Measurements from ENCODE around the gene VPS13A.

DNA sequence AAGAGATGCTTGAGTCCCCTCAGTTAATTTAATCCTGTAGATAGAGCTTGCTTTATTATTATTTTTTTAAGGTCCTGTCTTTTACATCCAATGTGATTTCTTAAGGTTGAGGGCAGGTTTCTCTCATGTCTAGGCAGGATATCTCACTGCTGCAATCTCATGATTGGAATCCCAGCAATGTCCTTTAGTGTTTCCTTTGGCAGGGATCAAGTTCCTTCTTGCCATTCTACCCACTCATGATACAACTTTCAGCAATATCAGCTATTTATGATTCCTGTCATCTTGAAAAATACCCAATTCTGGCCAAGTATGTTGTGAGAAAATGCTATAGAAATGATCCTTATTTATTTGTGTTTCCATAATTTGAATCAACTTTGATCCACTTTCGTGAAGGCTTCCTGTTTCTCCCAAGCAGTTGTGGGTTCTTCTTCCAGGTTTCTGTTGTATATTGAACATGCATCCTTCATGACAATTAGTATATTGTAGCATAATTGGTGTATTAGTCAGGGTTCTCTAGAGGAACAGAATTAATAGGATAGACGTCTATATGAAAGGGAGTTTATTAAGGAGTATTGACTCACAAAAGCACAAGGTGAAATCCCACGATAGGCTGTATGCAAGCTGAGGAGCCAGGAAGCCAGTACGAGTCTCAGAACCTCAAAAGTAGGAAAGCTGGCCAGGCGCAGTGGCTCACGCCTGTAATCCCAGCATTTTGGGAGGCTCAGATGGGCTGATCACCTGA, 18.4 kb upstream of the VPS13A start:
- TF ChIP-seq CTCF (conservative IDR thresholded peaks at IDR 0.05; ENCODE audit: low read length) (no peak), EZH2phosphoT487 (IDR thresholded peaks at IDR 0.05; ENCODE audit: borderline replicate concordance, low read depth, low read length) (no peak)
